GM11168 (cell line): ENCODE measurements around the gene ZBTB3.
"Not testable (repeated sequence)": the region's sequence is repeated elsewhere in the genome, so short reads cannot be mapped to it uniquely, and the experiment has no call there.

Experiments used
- in situ Hi-C: fragments of 300-500 bp; cut with MboI; formaldehyde crosslinking; loops from one replicate; pipeline ENCODE4 v1.12.0; 2022; ENCODE audit warnings: low sequenced_read_pairs; ENCODE audit not compliant: unreplicated experiment

ZBTB3 gene

DNA sequence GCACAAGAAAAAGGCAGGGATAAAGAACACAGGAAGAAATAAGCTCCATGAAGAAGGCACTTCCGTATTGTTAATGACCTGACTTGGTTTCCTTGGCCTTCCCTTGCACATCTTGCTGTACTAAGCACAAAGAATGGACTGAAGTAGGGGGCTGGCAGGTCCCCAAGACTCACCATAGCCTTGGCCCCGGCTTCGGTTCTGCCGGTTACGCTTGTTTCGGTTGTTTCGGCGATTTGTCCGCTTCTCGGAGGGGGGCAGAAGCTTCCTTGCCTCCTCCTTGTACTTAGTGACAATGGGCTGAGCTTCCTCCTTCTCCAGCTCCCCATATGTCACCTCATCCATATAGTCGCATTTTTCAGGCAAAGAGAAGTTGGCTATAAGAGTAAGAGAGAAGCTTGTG lies 37.1 kb downstream of the ZBTB3 start:
- in situ Hi-C loops = no loop called here

GRCh38 chr11:62716206-62716605 lies 37.8 kb downstream of the ZBTB3 start:
- in situ Hi-C loops = no loop called here

DNA sequence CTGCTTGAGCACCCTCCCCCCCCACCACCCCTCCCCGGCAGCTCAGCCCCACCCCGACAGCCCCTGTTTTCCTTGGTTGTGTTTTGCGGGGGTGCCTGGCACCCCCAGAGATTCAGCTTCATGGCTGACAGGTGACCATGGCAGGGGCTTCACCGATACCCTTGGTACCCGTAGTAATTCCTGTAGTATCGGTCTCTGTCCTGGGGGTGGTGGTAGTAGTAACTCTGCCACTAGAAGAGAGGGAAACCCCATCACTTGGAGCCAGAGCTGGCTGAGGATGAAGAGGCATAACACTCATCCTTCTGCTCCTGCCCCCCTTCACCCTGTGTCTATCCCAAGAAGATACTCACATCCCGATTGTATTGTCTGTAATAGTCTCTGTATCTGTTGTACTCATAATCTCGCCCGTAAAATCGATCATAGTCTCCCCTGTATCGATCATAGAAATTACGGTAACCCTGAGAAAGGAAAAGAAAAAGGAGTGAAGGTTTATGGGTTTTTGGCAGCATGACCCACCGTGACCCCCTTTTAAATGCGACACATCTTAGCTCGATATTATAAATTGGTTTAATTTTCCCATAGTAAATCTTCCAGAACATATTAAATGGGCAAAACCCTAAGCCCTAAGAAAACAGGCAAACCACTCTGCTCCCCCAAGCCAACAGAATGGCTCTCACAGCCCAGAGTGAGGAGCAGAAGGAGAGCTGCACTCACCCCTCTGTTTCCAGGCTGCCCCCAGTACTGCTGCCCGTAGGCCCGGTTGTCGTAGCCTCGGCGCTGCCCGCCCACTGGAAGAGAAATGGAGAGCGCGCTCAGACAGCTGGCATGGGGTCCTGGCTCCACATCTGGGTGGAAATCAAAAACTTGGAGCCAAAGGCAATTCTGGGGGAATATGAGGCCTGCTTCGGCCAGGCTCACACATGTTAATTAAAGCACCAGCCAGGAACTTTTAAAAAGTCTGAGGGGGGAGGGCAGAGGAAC lies 38.5 kb downstream of the ZBTB3 start:
- in situ Hi-C loops = no loop called here

DNA sequence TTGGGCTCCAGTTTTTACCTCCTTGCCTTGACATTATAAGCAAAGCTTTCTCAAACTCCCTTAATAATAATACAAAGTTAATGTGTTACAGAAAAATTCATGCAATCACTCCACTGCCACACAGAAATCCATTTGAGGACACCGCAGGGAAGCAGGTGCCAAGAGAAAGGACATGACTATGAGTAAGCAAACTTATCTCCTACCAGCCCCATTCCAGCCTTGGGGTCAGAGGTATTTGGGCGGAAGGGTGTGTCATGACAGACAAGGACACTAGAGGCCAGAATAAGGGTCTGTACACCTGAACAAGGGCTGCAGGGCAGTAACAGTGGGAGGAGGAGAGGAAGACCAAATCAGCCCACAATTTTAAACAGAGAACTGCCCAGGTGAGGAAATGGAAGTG lies 40.6 kb downstream of the ZBTB3 start:
- in situ Hi-C loops = no loop called here

DNA sequence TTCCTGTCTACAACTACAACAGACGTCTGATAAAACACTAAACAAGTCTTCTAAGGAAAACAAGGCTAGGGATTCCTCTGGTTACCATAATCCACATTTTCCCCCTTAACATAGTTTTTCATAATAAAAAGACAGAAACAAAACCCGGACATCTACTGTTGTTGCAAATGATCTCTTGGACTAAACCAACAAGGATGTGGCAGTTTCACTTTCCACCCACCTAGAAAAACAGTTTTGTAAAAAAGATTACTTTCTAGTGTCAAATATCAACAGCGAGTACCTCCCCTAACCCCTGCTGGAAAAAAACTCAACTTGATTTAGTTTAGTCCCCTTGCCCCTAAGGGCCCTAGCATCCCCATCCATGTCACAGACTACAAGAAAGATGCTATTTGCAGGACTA lies 41.1 kb downstream of the ZBTB3 start:
- in situ Hi-C loops = no loop called here

DNA sequence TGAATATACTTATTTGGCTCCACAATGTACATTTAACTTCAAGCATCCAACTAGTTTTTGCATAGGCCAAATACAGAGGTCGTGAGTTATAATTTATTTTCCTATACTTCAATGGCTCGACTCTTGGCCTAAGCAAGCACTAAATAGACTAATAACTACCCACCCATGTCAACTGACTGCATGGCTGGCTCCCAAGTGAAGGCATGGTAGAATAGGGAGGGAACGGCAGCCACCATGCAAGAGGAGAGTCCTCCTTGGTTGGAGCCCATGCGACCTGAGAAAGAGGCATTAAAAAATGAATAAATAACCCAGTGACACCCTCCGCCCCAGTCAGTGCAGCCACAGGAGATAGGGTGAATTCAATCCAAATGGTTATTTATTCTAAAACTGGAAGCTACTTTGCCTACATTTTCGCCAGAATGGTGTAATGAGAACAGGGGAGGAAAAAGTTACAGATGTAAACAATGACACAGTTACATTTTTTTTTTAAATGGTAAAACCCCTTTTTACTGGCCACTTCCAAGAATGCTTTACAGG lies 41.6 kb downstream of the ZBTB3 start:
- in situ Hi-C loops = no loop called here

DNA sequence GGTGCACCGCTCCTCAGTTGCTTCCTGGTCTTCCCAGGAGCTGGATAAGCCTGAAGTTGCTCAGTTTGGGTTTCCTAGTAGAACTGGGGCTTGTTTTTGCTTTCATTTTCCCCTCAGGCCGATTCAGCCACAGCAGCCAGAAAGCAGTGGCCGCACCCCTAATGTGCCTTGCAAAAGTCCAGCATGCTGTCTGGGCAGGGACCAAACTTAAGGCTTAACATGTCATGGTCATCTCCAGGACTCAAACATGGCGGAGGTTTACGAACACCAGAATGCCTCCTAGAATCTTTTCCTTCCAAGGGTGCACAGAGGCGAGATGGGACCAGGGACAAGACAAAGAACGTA lies 44.0 kb downstream of the ZBTB3 start:
- in situ Hi-C loops = no loop called here

DNA sequence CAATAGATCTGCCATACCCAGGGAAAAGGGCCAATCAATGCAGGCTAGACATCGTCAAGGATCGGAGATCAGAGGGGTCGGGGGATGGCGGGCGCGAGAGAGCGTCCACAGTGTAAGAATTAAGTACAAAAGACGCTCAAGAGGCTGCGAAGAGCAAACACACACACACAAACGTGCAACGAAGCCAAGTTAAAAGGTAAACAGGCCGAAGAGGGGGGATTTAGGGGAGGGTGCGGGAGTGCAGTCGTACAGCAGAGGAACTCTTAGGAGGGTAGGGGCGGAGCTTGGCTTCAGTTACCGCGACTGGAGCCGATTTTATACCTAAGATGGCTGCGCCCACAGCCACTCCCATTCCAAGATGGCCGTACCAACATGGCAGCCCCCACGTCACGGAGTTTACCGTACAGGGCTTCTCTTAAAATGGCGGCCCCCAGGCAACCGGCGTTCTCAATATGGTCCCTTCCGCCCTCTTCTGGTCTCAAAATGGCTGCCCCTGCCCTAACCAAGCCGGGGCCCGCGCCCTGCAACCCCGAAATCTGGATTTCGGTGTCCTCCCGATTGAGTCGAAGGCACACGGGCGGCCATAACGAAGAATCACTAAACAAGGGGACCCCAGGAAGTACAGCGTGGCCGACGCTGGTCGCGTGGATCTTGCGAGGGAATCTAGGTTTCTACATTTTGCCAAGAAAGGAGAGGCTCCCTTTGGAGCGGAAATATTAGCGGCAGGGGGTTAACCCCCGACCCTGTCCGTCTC lies 44.5 kb downstream of the ZBTB3 start:
- in situ Hi-C loops = no loop called here

DNA sequence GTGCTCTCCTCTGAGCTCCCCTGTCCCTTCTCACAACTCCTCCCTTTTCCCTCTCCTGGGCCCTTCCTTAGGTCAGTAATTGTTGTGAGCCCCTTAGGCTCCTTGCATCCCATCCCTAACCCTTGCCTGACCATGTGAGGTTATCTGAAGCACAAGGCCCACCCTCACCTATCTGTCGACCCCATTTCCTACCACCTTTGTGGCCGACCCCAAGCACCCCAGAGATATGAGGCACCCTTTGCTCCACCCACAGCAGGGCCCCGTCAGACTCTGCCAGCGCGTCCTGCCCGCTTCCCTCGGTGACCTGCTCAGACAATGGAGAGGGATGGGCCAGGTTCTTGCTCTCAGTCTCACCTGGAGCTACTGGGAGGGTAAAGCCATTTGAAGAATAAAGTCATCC lies 45.2 kb downstream of the ZBTB3 start:
- in situ Hi-C loops = no loop called here

GRCh38 chr11:62708392-62708791 lies 45.6 kb downstream of the ZBTB3 start:
- in situ Hi-C loops = no loop called here

DNA sequence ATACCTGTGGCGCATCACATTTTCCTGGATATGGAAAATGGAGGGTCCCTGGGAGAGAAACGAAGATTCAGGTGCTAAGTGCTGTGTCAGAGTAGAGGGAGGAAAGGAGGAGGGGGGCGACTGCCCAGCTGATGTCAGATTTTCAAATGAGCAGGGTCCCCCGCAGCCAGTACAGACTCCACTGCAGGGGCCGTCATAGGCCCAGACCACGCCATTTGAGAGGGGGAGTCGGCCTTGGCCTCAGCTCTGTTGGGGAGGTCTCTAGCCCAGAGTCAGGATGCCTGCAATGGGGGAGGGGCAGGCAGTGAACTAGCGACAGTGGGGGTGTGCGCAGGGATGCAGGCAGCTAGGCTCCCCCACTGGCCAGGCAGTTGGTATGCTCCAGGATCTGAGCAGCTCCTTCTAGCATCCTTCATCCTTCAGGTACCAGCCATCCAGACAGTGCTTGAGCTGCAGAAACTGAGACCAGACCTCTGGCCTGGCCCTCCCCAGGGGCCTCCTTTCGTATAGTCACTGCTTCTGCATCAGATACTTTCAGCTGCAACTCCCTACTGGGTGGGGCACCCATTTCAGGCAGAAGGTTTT lies 46.6 kb downstream of the ZBTB3 start, which contains the start of the genes BSCL2 and GNG3:
TSS of gene BSCL2 (minus strand) at position 148 of the 585 bp plus-strand sequence. CDS start 229 bp downstream, outside the sequence.
TSS of gene GNG3 (plus strand) at position 400 of the 585 bp plus-strand sequence. CDS start 620 bp downstream, outside the sequence.
- in situ Hi-C loops = no loop called here

GRCh38 chr11:62706850-62707247 lies 47.1 kb downstream of the ZBTB3 start:
- in situ Hi-C loops = no loop called here

DNA sequence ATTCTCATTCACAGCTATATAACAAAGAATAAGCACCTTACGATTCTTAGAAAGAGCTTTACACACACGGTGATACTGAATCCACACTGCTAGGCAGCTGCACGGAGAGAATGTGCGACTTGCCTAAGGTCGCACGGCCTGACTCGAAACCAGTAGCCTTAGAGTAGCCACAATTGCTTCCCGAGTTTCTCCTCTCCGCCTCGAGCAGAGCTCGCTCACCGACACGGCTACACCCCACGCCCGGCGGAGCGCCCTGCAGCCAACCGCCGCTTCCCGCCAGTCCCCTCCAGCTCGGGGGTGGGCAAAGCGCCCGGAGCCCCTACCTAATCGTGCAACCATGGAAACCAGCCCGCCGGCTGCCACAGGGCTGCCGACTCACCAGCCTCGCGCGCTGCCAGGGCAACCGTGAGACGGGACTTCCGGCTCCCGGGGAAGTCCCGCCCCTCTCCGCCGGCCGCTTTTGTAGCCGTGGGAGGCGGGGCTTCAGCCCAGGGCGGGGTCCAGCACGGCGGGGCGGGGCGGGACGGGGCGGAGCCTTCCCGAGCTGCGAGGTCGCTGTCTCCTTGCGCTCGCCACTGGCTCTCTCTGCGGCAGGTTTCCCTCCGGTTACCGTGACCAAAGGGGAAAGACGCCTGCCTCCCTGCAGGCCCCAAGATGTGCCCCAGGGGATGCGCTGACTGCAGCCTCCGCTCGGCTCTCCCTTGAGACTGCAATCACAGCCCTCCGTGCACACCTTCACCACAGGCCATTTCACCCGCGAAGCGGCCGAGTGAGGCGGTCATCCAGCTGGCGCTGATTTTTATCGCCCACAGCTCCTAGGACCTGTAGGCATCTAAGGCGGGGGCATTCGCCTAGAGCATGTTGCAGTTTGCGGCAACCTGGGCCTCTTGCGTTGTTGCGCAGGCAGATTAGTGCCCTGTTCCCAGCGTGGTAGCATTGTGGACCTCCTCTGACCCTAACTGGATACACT lies 47.8 kb downstream of the ZBTB3 start:
- in situ Hi-C loops = no loop called here

- in situ Hi-C loops = no loop called here
Observed at GRCh38 chr11:62705413-62705812, 48.5 kb downstream of the ZBTB3 start.

- in situ Hi-C loops = not testable (repeated sequence)
Observed at GRCh38 chr11:62703921-62704320, 50.0 kb downstream of the ZBTB3 start.

DNA sequence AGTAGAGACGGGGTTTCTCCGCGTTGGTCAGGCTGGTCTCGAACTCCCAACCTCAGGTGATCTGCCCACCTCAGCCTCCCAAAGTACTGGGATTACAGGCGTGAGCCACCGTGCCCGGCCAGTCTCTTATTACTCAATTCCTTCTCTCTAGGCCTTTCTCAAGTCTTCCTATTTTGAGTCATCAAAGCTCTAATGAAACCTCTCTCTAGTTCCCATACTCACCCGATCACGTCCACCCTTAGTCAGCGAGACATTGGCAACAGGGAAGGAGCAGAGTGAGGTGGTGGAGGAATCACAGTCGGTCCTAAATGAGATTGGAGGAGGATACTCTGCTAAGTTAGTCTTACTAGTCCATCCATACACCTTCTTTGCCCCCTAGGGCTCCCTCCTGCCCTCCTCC lies 51.7 kb downstream of the ZBTB3 start:
- in situ Hi-C loops = no loop called here
